BLaER1 (cell line): ENCODE measurements around the gene ODF4.

Source experiments
- H3K27ac ChIP-seq: shearing (Covaris generic); formaldehyde crosslinking; 2 replicates; pipeline ENCODE4 v1.8.1; 2022
- H3K27me3 ChIP-seq: shearing (Covaris generic); formaldehyde crosslinking; 2 replicates; pipeline ENCODE4 v1.8.1; 2022
- H3K36me3 ChIP-seq: shearing (Covaris generic); formaldehyde crosslinking; 2 replicates; pipeline ENCODE4 v1.8.1; 2022
- H3K4me1 ChIP-seq: shearing (Covaris generic); formaldehyde crosslinking; 2 replicates; pipeline ENCODE4 v1.8.1; 2022
- H3K4me2 ChIP-seq: shearing (Covaris generic); formaldehyde crosslinking; 2 replicates; pipeline ENCODE4 v1.8.1; 2022
- H3K4me3 ChIP-seq: shearing (Covaris generic); formaldehyde crosslinking; 2 replicates; pipeline ENCODE4 v1.8.1; 2022
- H3K9ac ChIP-seq: shearing (Covaris generic); formaldehyde crosslinking; 2 replicates; pipeline ENCODE4 v1.8.1; 2022
- H3K9me3 ChIP-seq: shearing (Covaris generic); formaldehyde crosslinking; 2 replicates; pipeline ENCODE4 v1.8.1; 2022
- H4K20me1 ChIP-seq: shearing (Covaris generic); formaldehyde crosslinking; 2 replicates; pipeline ENCODE4 v1.8.1; 2022
- Cebpa-rat ChIP-seq: shearing (Covaris generic); IDR thresholded peaks from 2 replicates; pipeline ENCODE4 v1.8.1; 2022

The ODF4 gene

DNA sequence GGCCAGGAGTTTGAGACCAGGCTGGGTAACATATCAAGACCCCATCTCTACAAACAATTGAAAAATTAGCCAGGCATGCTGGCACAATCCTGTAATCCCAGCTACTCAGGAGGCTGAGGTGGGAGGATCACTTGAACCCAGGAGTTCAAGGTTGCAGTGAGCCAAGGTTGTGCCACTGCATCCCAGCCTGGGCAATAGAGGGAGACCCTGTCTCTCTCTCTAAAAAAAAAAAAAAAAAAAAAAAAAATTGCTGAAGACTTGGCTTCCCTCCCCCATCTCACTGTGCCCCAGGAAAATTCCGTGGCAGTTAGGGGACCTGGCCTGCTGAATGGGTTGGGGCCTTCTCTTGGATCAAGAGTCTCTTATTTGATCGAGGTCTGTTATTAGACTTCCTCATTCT lies at the start of gene ODF4:
Gene ODF4 (plus strand): TSS at position 301 of the 400 bp plus-strand sequence. CDS start 212 bp downstream, outside the sequence.
- no peak for TF ChIP-seq Cebpa-rat
- no peak within 1 kb of the TSS for H3K27ac ChIP-seq
- H3K9ac ChIP-seq: no peak within 1 kb of the TSS
- no peaks in the 10 kb centered on the region for H3K36me3 ChIP-seq
- no peaks in the 10 kb centered on the region for H3K27me3 ChIP-seq
- H3K4me3 ChIP-seq: no peak within 1 kb of the TSS
- no peaks in the 10 kb centered on the region for H4K20me1 ChIP-seq
- no peaks in the 10 kb centered on the region for H3K9me3 ChIP-seq
- H3K4me1 ChIP-seq: no peaks in the 10 kb centered on the region
- no peak within 1 kb of the TSS for H3K4me2 ChIP-seq

DNA sequence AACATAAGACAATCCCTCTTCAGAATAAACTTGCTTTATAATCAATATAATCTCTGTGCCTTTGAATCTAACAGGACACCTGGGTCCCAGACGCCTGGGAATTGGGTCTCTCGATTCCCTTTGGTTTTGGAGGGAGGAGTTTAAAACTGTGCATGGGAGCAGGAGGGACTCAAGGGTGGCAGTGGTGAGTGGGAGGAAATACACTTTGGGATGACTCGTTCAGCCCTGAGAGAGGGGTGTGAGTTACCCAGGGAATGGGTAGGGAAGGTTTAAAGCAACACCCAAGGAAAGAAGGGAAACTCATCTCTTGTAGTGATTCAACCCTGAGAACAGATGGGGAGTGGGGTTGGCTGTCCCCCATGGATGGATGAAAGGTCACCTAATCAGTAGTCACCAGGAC lies 49.6 kb upstream of the ODF4 start:
- Histone ChIP-seq H3K4me2 (peak overlapping the region; percentile 98), H3K27me3 (no peaks in the 10 kb centered on the region), H3K36me3 (0 out of 2 replicates have a peak, but pooled peaks cover 10% of the 10 kb centered on the region), H3K4me1 (peaks cover 57% of the 10 kb centered on the region), H3K9me3 (no peaks in the 10 kb centered on the region), H3K4me3 (no peak overlapping the region), H3K27ac (no peak overlapping the region), H3K9ac (peak overlapping the region; percentile 88; the same call in 1 of the 2 replicates), H4K20me1 (no peaks in the 10 kb centered on the region)
- TF ChIP-seq Cebpa-rat: no peak

DNA sequence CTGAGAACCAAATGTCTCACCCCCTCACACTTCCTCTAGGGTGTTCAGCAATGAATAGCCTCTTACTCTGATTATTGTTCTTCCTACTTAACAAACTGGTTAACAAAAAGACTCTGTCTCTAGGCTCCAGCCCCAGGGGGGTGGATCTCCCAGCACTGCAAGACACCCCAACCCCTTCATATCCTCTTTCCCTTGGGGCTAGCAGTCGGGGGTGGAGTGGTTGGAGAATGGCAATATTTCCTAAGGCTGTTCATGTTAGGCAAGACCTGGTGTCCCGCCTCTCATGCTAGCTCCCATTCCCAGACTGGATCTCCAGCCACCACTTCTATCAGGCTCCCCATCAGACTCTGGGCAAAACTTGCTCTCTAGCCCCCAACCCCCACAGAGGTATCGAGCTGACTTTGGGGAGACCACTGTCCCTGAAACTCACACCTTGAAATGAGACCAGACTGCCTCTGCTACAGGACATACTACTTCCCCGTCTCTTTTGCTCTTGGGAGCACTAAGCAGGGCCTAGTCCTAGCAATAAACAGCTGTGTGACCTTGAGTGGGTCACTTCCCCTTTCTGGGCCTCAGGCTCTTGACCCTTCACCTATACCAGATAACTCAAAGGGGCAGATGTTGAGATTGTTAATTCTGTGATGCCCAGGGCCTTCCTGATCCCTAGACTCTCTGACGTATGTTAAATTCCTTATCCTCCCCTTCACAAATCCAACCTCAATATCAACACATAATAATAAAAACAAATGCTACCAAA lies 46.8 kb upstream of the ODF4 start:
- no peak overlapping the region for H3K4me3 ChIP-seq
- H4K20me1 ChIP-seq: no peaks in the 10 kb centered on the region
- H3K4me2 ChIP-seq: peak overlapping the region; percentile 21; the same call in 1 of the 2 replicates
- H3K4me1 ChIP-seq: peaks cover 50% of the 10 kb centered on the region
- H3K36me3 ChIP-seq: 0 out of 2 replicates have a peak, but pooled peaks cover 10% of the 10 kb centered on the region
- no peak for TF ChIP-seq Cebpa-rat
- H3K27me3 ChIP-seq: no peaks in the 10 kb centered on the region
- H3K9ac ChIP-seq: no peak overlapping the region
- H3K9me3 ChIP-seq: no peaks in the 10 kb centered on the region
- 0 out of 2 replicates have a peak overlapping the region, but pooled peaks have one; percentile 13 for H3K27ac ChIP-seq

DNA sequence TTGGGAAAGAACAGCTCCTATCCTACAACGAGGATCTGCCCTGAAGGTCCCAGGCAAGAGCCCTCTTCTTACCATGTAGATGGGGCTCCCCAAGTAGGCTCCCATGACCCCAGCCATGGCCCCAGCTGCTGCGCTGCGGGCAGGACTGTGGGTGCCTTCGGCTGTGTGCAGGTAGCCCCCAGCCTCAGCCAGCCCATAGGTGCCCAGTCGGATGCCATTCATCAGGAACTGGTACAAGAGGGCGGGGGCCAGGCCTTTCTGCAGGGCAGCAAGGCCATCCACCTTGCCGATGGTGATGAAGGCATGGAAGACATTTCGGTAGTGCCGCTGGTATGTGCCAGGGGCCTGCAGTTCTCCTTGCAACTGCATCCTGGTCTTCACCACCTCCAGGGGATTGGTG lies 45.3 kb upstream of the ODF4 start:
- peak overlapping the region; percentile 82 for H3K9ac ChIP-seq
- no peaks in the 10 kb centered on the region for H3K9me3 ChIP-seq
- no peaks in the 10 kb centered on the region for H3K27me3 ChIP-seq
- H4K20me1 ChIP-seq: no peaks in the 10 kb centered on the region
- TF ChIP-seq Cebpa-rat: no peak
- H3K4me3 ChIP-seq: peak overlapping the region; percentile 78; the same call in 1 of the 2 replicates
- H3K4me1 ChIP-seq: peaks cover 43% of the 10 kb centered on the region
- H3K27ac ChIP-seq: no peak overlapping the region; the same call in 1 of the 2 replicates
- peak overlapping the region; percentile 87 for H3K4me2 ChIP-seq
- H3K36me3 ChIP-seq: 0 out of 2 replicates have a peak, but pooled peaks cover 10% of the 10 kb centered on the region

DNA sequence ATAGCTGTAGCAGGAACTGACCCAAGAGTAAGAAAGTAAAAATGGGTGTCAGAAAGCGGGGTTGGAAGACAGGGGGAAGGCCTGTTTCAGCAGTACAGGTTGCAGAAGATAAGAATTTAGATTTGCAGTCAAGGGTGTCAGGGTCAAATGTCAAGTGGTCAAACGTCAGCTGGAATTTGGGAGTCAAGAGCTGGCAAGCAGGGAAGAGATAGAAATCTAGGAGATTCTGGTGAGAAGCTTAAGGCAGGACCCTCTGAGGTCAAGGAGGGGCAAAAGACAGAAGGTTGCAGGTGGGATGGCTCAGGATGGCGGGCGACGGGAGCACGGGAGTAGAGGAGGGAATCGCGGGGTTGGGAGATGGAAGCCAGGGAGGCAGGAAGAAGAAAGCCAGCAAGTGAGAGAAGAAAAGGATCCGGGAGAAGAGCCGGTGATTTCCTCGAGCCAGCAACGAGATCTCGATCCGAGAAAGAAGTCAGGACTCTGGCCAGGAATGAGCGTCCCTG lies 44.8 kb upstream of the ODF4 start:
- peak overlapping the region; percentile 78 for H3K4me3 ChIP-seq
- H3K9me3 ChIP-seq: no peaks in the 10 kb centered on the region
- H3K4me1 ChIP-seq: peaks cover 38% of the 10 kb centered on the region
- H3K4me2 ChIP-seq: peak overlapping the region; percentile 87
- H3K27ac ChIP-seq: peak overlapping the region; percentile 89
- no peaks in the 10 kb centered on the region for H3K27me3 ChIP-seq
- 0 out of 2 replicates have a peak, but pooled peaks cover 10% of the 10 kb centered on the region for H3K36me3 ChIP-seq
- H3K9ac ChIP-seq: peak overlapping the region; percentile 82
- no peaks in the 10 kb centered on the region for H4K20me1 ChIP-seq
- TF ChIP-seq Cebpa-rat: no peak

DNA sequence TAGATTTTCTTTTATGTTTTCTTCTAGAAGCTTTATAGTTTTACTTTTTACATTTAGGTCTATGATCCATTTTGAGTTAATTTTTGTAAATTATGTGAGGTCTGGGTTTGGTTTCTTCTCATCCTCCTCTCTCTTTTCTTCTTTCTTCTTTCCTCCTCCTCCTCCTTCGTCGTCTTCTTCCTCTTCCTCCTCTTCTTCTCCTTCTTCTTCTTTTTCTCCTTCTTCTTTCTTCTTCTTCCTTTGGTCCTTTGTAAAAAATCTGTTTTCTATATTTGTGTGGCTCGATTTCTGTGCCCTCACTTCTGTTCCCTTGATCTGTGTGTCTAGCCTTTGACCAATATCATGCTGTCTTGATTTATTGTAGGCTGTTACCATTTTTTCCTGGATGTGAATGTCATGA lies 39.4 kb upstream of the ODF4 start:
- Histone ChIP-seq H3K27me3 (no peaks in the 10 kb centered on the region), H3K27ac (no peak overlapping the region), H3K4me1 (peaks cover 8% of the 10 kb centered on the region; the same call in 1 of the 2 replicates), H3K4me2 (peak overlapping the region; percentile 33; the same call in 1 of the 2 replicates), H3K36me3 (no peaks in the 10 kb centered on the region), H4K20me1 (no peaks in the 10 kb centered on the region), H3K9me3 (no peaks in the 10 kb centered on the region), H3K9ac (no peak overlapping the region), H3K4me3 (no peak overlapping the region)
- no peak for TF ChIP-seq Cebpa-rat

DNA sequence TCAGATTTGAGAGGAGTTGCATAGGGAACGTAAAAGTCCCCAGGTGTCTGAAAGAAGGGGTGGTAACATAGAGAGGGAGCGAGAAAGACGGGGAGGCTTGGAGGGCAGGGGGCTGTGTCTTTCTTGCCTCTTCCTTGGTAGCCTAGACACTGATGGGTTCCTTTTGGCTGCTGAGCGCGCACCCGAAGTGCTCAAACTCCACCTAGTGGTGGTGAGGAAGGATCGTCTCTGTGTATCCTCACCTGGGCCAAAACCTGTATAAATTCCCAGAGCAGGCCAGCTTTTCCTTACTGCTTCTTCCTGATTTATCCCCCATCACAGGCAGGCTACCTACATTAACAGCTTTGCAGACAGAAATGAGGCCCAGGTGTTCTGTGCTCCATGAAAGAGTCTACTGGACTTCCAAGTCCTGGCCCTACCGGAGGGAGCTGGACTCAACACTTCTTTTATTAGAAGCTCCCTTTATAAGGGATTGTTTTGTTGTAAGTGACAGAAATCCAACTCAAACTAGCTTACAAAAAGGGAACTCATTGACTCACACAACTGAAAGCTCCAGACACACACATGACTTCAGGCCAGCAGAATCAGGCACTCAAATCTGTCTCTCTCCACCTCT lies 38.9 kb upstream of the ODF4 start:
- H3K4me3 ChIP-seq: no peak overlapping the region
- H3K27me3 ChIP-seq: no peaks in the 10 kb centered on the region
- H3K27ac ChIP-seq: no peak overlapping the region
- H3K9me3 ChIP-seq: no peaks in the 10 kb centered on the region
- peak overlapping the region; percentile 33; the same call in 1 of the 2 replicates for H3K4me2 ChIP-seq
- no peak for TF ChIP-seq Cebpa-rat
- H3K9ac ChIP-seq: no peak overlapping the region
- H3K36me3 ChIP-seq: no peaks in the 10 kb centered on the region
- H4K20me1 ChIP-seq: no peaks in the 10 kb centered on the region
- peaks cover 7% of the 10 kb centered on the region; the same call in 1 of the 2 replicates for H3K4me1 ChIP-seq

DNA sequence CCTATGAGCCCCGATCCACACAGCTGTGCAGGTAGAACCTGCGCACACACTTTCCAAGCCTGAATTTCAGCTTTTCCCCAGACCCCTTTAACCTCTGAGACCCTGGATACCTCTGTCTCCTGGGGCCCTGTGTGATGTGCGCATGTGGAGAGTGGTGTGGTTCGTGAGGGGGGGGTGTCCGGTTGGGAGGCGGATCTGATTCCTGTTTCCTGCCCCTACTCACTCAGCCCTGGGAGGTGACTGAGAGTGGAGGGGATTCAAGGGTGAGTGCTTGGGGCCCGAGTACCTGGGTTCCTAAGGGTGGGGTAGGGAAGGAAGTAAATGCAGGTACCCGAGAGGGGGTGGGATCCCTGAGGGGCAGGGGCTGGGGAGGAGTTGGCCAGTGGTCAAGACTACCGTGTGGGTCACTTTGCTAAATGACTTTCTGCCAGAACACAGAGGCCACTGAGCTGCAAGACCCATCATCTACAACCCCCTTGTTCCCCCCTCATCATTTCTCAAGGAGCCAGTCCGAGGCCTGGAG lies 29.0 kb upstream of the ODF4 start:
- no peak overlapping the region for H3K4me3 ChIP-seq
- peak overlapping the region; percentile 62 for H3K4me2 ChIP-seq
- no peak for TF ChIP-seq Cebpa-rat

GRCh38 chr17:8311131-8311790 lies 28.4 kb upstream of the ODF4 start:
- TF ChIP-seq Cebpa-rat: no peak
- H3K9ac ChIP-seq: no peak overlapping the region
- H4K20me1 ChIP-seq: no peaks in the 10 kb centered on the region
- no peaks in the 10 kb centered on the region for H3K9me3 ChIP-seq
- no peak overlapping the region for H3K27ac ChIP-seq
- no peak overlapping the region for H3K4me3 ChIP-seq
- H3K4me2 ChIP-seq: no peak overlapping the region
- 0 out of 2 replicates have a peak, but pooled peaks cover 3% of the 10 kb centered on the region for H3K27me3 ChIP-seq
- peaks cover 20% of the 10 kb centered on the region for H3K4me1 ChIP-seq
- H3K36me3 ChIP-seq: no peaks in the 10 kb centered on the region

More for the DNA sequence above, 29.0 kb upstream of the ODF4 start:
- Histone ChIP-seq H3K9ac (no peak overlapping the region), H3K27ac (no peak overlapping the region), H3K9me3 (no peaks in the 10 kb centered on the region), H3K36me3 (no peaks in the 10 kb centered on the region), H4K20me1 (no peaks in the 10 kb centered on the region), H3K27me3 (0 out of 2 replicates have a peak, but pooled peaks cover 3% of the 10 kb centered on the region), H3K4me1 (peaks cover 14% of the 10 kb centered on the region)
